ENCODE results near the gene CFAP52. TPM values are rescaled to one million over a fixed set of nuclear protein-coding genes. Genes with fewer than 3 reads are reported as not detected.

Gene CFAP52
- total and polyA plus RNA-seq, 8 donors, result not detected

GRCh38 chr17:9615486-9615885 lies 39.0 kb downstream of the CFAP52 start:
- no peaks in the 10 kb centered on the region for H3K4me1 ChIP-seq
- H3K27ac ChIP-seq, result no peak overlapping the region
- no peaks in the 10 kb centered on the region for H3K36me3 ChIP-seq
- H3K4me3 ChIP-seq, result no peak overlapping the region
- no peak for ATAC-seq
- H3K9me3 ChIP-seq, result no peaks in the 10 kb centered on the region
- WGBS, 2 donors, result 47 to 50% methylated on average over 2 of the region's 2 CpGs
- DNase-seq, result no peak
- intact Hi-C loops (cut with DNase I), result no loop called here
- no peaks in the 10 kb centered on the region for H3K27me3 ChIP-seq
- no peak for TF ChIP-seq CTCF (IDR thresholded peaks at IDR 0.05)
- FAIRE-seq, result no peak

- H3K9me3 ChIP-seq, result no peaks in the 10 kb centered on the region
- TF ChIP-seq CTCF (IDR thresholded peaks at IDR 0.05), result no peak
- no peaks in the 10 kb centered on the region for H3K36me3 ChIP-seq
- H3K4me1 ChIP-seq, result no peaks in the 10 kb centered on the region
- intact Hi-C loops (cut with DNase I), result no loop called here
- no peaks in the 10 kb centered on the region for H3K27me3 ChIP-seq
- DNase-seq (no peak), FAIRE-seq (no peak), ATAC-seq (no peak)
- no peak overlapping the region for H3K4me3 ChIP-seq
- no peak overlapping the region for H3K27ac ChIP-seq
Measured at GRCh38 chr17:9622961-9623360, 46.5 kb downstream of the CFAP52 start.

- WGBS, 2 donors, result 59 to 80% methylated on average over 10 of the region's 10 CpGs
- ATAC-seq (no peak), DNase-seq (no peak), FAIRE-seq (no peak)
- intact Hi-C loops (cut with DNase I), result no loop called here
- no peaks in the 10 kb centered on the region for H3K27me3 ChIP-seq
- TF ChIP-seq CTCF (IDR thresholded peaks at IDR 0.05), result no peak
- H3K4me3 ChIP-seq, result no peak overlapping the region
- H3K36me3 ChIP-seq, result no peaks in the 10 kb centered on the region
- H3K4me1 ChIP-seq, result no peaks in the 10 kb centered on the region
- H3K9me3 ChIP-seq, result no peaks in the 10 kb centered on the region
- H3K27ac ChIP-seq, result no peak overlapping the region
Measured at GRCh38 chr17:9628509-9628908, 52.1 kb downstream of the CFAP52 start.

GRCh38 chr17:9632741-9633140 lies 56.3 kb downstream of the CFAP52 start:
- FAIRE-seq, result no peak
- Histone ChIP-seq H3K4me3 (no peak overlapping the region), H3K9me3 (no peaks in the 10 kb centered on the region), H3K4me1 (no peaks in the 10 kb centered on the region), H3K27me3 (no peaks in the 10 kb centered on the region), H3K27ac (no peak overlapping the region), H3K36me3 (no peaks in the 10 kb centered on the region)
- TF ChIP-seq CTCF (IDR thresholded peaks at IDR 0.05), result no peak
- ATAC-seq, result no peak
- 90 to 93% methylated on average over 11 of the region's 11 CpGs for WGBS, 2 donors
- DNase-seq, result no peak
- intact Hi-C loops (cut with DNase I), result no loop called here

GRCh38 chr17:9635340-9635739 lies 58.9 kb downstream of the CFAP52 start:
- FAIRE-seq (no peak), ATAC-seq (no peak), DNase-seq (no peak)
- Histone ChIP-seq H3K27ac (no peak overlapping the region), H3K9me3 (no peaks in the 10 kb centered on the region), H3K36me3 (no peaks in the 10 kb centered on the region), H3K27me3 (no peaks in the 10 kb centered on the region), H3K4me3 (no peak overlapping the region), H3K4me1 (no peaks in the 10 kb centered on the region)
- WGBS, 2 donors, result 86 to 91% methylated on average over 6 of the region's 6 CpGs
- no peak for TF ChIP-seq CTCF (IDR thresholded peaks at IDR 0.05)
- intact Hi-C loops (cut with DNase I), result no loop called here
